Ovary (tissue), 3 donors: ENCODE data around the gene RYK.

Source experiments
- POLR2A ChIP-seq: fragments of 450-650 bp; IDR thresholded peaks from one replicate; pipeline ENCODE4 v1.6.1; 2017; ENCODE audit warnings: antibody characterized with exemption, mild to moderate bottlenecking, moderate library complexity
- TF ChIP-seq, protein P1 (sequence below), 3 donors: fragments of 450-650 bp in 2 of 3; fragments of 200-600 bp in 1 of 3; IDR thresholded peaks; one replicate each; pipeline versions ENCODE4 v1.5.1 to v1.8.0; 2016 to 2022; ENCODE audit warnings: antibody characterized with exemption in 3 of 3, mild to moderate bottlenecking in 1 of 3
- donor health status: DM: no; HTN: no; CAD: no.

DNA sequence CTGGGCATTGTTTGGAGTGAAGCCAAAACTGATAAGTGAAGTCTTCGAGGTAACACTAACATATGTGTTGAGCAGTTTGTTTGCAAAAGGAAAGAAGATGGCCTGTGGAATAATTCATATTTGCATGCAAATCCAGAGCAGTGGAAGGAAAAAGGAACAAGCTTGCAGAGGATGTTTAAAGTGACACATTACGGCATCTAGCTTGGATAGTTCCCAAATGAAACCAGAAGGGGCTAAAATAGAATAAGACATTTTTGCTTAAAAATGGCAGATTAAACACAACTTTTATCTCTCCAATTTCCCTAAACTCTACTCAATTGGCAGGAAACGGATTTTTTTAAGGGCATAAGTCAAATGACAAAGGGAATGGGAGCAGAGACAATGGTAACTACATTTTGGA, 25.4 kb upstream of the RYK start:
- TF ChIP-seq, protein P1, sequence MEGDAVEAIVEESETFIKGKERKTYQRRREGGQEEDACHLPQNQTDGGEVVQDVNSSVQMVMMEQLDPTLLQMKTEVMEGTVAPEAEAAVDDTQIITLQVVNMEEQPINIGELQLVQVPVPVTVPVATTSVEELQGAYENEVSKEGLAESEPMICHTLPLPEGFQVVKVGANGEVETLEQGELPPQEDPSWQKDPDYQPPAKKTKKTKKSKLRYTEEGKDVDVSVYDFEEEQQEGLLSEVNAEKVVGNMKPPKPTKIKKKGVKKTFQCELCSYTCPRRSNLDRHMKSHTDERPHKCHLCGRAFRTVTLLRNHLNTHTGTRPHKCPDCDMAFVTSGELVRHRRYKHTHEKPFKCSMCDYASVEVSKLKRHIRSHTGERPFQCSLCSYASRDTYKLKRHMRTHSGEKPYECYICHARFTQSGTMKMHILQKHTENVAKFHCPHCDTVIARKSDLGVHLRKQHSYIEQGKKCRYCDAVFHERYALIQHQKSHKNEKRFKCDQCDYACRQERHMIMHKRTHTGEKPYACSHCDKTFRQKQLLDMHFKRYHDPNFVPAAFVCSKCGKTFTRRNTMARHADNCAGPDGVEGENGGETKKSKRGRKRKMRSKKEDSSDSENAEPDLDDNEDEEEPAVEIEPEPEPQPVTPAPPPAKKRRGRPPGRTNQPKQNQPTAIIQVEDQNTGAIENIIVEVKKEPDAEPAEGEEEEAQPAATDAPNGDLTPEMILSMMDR (IDR thresholded peaks at IDR 0.05), result no peak
- TF ChIP-seq POLR2A, result no peak
